Stimulated activated CD4-positive, alpha-beta T cell treated with anti-CD3 and anti-CD28 coated beads, Interleukin-4, amount 100 ng/mL, for 1 hour (primary cell): Measurements from ENCODE around the gene BPIFB4.
A peak's percentile ranks its signal among the peaks of the same experiment; 100 is the strongest.
"Not testable (repeated sequence)": the region's sequence is repeated elsewhere in the genome, so short reads cannot be mapped to it uniquely, and the experiment has no call there.

Experiments used
- DNase-seq: peaks from one replicate; pipeline ENCODE4 v3.0.0-alpha.2; 2020

Gene BPIFB4

GRCh38 chr20:33091147-33091546 is 11.7 kb downstream of the BPIFB4 start:
- DNase-seq = no peak

- no peak for DNase-seq
These were observed 12.2 kb downstream of the BPIFB4 start for GRCh38 chr20:33091693-33092092.

- DNase-seq = no peak
These were observed 12.9 kb downstream of the BPIFB4 start for GRCh38 chr20:33092361-33092760.

- no peak for DNase-seq
These were observed 13.6 kb downstream of the BPIFB4 start for GRCh38 chr20:33093074-33093473.

GRCh38 chr20:33093582-33093981 is 14.1 kb downstream of the BPIFB4 start:
- no peak for DNase-seq

GRCh38 chr20:33095249-33095648 is 15.8 kb downstream of the BPIFB4 start:
- DNase-seq = no peak

- peak; percentile 22 for DNase-seq
These were observed 16.6 kb downstream of the BPIFB4 start for GRCh38 chr20:33095902-33096584.

GRCh38 chr20:33097001-33097400 is 17.6 kb downstream of the BPIFB4 start:
- DNase-seq = no peak

GRCh38 chr20:33099843-33100538 is 20.5 kb downstream of the BPIFB4 start:
- DNase-seq = no peak

- DNase-seq = no peak
These were observed 24.1 kb downstream of the BPIFB4 start for GRCh38 chr20:33103556-33103955.

GRCh38 chr20:33104336-33104735 is 24.9 kb downstream of the BPIFB4 start:
- no peak for DNase-seq

GRCh38 chr20:33105316-33105924 is 26.0 kb downstream of the BPIFB4 start:
- DNase-seq = no peak

- DNase-seq = not testable (repeated sequence)
These were observed 26.7 kb downstream of the BPIFB4 start for GRCh38 chr20:33106058-33106620.

- DNase-seq = no peak
These were observed 29.2 kb downstream of the BPIFB4 start for GRCh38 chr20:33108661-33109060.

- no peak for DNase-seq
These were observed 30.8 kb downstream of the BPIFB4 start for GRCh38 chr20:33110147-33110825.

GRCh38 chr20:33111306-33111705 is 31.9 kb downstream of the BPIFB4 start:
- no peak for DNase-seq

- DNase-seq = no peak
These were observed 33.3 kb downstream of the BPIFB4 start for GRCh38 chr20:33112547-33113386.

- no peak for DNase-seq
These were observed 34.0 kb downstream of the BPIFB4 start for GRCh38 chr20:33113387-33113908.

- DNase-seq = not testable (repeated sequence)
These were observed 36.1 kb downstream of the BPIFB4 start for GRCh38 chr20:33115501-33115900.

- no peak for DNase-seq
These were observed 40.6 kb downstream of the BPIFB4 start for GRCh38 chr20:33119725-33120720.

GRCh38 chr20:33120934-33121333 is 41.5 kb downstream of the BPIFB4 start:
- no peak for DNase-seq
